HG03565 (cell line): ENCODE results near the gene PPP1R9B.

Source experiments
- ATAC-seq: cut with Tn5 transposase; IDR thresholded peaks from one replicate; pipeline ENCODE4 v1.9.1; 2021; ENCODE audit warnings: mild to moderate bottlenecking, moderate library complexity; ENCODE audit not compliant: unreplicated experiment

The PPP1R9B gene

DNA sequence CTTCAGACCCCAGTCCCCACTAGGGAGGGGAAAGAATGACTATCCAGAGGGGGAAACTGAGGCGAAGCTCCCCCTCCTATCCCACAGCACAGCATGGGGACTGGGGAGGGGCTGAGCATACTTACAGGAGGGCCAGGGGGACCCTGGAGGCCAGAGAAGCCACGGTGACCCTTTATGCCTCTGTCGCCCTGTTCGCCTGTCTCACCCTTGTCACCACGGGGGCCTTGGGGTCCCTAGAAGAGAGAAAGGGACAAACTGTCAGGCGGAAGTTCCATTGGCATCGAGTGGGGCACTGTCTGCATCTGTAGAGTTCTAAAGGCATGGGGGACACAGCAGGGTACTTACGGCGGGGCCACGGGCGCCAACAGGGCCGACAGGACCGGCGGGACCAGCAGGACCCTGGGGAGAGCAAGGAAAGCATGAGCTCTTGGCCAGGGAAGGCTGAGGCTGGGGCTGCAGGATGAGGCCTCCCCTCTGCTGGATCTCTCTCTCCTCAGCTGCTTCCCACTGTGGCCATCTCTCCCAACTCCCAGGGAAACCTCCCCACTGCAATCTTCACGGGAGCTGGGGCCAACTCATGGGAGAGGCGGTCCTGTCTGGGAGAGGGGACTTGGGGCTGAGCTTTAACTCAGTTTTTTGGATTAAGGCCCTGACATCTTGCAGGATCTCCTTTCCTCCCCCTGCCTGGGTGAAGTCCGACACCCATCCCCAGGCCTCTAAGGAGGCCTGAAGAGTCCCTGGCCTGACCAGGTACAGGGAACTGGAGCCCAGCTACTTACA lies 37.5 kb upstream of the PPP1R9B start:
- no peak for ATAC-seq

DNA sequence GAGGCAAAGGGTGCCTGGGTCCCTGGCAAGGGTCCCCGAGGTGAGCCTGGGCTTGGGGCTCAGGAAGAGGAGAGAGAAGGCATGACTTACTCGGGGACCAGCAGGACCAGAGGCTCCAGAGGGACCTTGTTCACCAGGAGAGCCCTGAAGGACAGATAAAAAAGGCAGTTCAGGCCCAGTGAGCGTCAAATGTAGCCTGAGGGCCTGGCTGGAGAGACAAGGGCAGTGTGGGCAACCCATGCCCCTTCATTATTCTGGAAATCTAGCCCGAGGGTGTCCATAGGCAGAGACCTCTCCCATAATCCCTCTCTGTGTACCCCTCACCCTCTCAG lies 36.9 kb upstream of the PPP1R9B start:
- no peak for ATAC-seq

DNA sequence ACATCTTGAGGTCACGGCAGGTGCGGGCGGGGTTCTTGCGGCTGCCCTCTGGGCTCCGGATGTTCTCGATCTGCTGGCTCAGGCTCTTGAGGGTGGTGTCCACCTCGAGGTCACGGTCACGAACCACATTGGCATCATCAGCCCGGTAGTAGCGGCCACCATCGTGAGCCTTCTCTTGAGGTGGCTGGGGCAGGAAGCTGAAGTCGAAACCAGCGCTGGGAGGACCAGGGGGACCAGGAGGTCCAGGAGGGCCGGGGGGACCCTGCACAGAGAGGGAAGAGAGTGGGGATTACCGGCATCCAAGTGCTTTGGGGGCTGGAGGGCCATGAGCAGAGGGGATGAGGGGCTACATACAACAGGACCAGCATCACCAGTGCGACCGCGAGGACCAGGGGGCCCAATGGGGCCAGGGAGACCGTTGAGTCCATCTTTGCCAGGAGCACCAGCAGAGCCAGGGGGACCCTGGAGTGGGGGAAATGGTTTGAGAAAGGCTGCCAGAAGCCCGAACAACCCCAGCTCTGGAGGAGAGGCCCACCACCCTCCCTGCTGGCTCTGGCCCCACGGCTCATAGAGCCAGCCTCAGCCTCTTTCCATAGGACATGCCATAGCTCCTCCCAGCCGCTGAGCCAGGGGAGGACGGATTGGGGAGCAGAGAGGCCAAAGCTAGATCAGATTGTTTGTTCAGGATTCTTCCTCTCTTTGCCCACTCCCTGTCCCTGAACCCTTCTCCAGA lies 36.4 kb upstream of the PPP1R9B start:
- no peak for ATAC-seq

DNA sequence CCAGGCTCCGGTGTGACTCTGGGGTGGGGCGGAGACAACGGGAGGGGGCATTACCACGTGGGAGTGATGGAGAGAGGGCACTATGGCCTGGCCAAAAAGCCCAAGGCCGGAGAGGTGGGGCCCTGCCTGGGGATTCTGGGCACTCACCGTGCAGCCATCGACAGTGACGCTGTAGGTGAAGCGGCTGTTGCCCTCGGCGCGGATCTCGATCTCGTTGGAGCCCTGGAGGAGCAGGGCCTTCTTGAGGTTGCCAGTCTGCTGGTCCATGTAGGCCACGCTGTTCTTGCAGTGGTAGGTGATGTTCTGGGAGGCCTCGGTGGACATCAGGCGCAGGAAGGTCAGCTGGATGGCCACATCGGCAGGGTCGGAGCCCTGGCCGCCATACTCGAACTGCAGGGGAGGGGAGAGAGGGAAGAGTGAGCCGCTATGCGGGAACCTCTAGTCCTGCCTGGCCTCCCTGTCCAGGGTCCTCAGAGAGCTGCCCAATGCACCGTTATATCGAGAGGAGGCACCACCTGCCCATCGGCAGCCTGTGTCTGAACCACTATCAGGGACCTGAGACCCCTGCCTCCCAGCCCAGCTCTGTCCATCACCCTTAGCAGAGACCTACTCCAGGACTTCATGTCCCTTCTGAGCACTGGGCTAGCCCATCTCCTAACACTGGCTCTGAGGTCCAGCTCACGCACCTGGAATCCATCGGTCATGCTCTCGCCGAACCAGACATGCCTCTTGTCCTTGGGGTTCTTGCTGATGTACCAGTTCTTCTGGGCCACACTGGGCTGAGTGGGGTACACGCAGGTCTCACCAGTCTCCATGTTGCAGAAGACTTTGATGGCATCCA lies 35.4 kb upstream of the PPP1R9B start:
- no peak for ATAC-seq

DNA sequence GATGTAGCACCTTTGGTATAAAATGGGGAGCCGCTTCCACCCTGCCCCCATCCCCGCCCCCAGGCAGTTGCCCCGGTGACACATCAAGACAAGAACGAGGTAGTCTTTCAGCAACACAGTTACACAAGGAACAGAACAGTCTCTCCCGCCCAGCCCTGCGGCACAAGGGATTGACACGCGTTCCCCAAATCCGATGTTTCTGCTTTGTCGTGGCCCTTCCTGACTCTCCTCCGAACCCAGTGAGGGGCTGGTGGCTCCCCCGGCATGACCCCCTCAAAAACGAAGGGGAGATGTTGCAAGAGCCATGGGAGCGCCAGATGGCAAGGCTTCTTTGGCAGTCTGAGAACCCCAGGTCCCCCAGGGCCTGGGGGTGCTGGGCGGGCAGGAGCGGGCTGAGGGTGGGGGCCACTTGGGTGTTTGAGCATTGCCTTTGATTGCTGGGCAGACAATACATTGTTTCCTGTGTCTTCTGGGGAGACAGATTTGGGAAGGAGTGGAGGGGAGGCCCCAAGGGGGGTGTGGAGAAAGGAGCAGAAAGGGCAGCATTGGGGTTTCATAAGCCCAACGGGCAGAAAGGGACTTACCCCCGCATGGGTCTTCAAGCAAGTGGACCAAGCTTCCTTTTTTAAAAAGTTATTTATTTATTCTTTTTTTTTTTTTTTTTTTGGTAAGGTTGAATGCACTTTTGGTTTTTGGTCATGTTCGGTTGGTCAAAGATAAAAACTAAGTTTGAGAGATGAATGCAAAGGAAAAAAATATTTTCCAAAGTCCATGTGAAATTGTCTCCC lies 34.3 kb upstream of the PPP1R9B start:
- ATAC-seq = no peak

DNA sequence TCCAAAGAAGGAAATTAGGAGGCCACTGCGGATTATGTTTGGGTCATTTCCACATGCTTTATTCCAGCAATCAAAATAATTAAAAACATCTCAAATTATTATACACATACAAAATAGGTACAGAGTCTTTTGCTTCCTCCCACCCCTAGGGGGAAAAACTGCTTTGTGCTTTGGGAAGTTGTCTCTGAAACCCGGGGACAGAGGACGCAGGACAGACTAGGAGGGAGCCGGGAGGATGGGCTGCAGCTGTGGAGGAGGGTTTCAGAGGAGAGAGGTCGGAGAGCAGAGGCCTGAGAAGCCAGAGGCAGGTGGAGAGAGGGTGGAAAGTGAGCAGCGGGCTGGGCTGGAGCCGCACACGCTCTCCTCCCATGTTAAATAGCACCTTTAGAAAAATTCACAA lies 33.6 kb upstream of the PPP1R9B start:
- no peak for ATAC-seq

DNA sequence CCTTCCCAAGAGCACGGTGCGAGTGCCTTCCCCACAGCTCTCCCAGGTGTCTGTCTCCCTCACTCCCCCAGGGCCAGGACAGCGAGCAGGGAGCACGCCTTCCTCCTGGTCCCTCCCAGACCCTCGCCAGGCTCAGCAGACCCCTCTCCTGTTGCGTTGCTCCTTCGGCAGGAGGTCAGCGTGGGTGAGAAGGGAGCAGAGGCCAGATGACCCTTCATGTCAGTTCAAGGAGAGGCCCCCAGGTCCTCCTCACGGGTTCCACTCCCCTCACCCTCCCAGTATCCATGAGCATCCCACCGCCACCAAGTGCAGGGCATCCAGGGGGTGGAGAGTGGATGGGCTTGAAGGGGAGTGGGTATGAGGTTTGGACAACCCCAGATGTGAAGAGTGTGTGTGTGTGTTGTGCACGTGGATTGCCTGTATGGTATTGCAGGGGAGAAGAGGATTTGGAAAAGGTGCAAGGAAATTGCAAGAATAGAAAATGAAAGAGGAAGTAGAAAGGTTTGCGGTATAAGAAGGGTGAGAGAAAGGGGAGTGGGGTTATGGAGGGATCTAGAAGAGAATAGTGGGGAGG lies 33.0 kb upstream of the PPP1R9B start:
- ATAC-seq = no peak

DNA sequence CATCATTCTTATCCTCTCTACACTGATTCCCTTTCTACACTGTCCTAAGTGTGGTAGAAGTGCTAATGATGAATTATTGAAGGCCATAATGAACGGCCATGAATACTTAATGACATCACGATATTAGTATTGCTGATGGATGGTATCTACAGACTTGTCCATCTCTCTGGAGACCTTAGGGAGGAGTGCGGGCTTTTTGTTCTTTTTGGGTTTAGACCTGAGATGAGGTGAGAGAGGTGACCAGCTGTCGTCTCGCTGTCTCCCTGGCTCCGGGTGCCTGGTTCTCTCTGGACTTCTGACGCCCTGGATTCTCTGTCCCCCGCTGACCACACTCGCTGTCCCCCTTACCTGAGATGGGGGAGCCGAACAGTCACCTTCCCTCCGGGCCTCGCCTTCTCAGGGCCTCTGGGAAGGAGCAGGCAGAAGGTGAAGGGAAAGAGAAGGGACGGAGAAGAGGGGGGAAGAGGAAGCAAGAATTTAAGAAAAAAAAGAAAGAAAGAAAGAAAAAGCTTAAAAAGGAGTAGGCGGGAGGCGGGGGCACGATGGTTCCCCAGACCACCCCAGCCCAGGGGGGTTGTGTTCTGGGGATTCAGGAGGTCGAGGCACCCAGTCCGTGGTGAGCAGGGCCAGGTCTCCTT lies 32.4 kb upstream of the PPP1R9B start:
- ATAC-seq = no peak

DNA sequence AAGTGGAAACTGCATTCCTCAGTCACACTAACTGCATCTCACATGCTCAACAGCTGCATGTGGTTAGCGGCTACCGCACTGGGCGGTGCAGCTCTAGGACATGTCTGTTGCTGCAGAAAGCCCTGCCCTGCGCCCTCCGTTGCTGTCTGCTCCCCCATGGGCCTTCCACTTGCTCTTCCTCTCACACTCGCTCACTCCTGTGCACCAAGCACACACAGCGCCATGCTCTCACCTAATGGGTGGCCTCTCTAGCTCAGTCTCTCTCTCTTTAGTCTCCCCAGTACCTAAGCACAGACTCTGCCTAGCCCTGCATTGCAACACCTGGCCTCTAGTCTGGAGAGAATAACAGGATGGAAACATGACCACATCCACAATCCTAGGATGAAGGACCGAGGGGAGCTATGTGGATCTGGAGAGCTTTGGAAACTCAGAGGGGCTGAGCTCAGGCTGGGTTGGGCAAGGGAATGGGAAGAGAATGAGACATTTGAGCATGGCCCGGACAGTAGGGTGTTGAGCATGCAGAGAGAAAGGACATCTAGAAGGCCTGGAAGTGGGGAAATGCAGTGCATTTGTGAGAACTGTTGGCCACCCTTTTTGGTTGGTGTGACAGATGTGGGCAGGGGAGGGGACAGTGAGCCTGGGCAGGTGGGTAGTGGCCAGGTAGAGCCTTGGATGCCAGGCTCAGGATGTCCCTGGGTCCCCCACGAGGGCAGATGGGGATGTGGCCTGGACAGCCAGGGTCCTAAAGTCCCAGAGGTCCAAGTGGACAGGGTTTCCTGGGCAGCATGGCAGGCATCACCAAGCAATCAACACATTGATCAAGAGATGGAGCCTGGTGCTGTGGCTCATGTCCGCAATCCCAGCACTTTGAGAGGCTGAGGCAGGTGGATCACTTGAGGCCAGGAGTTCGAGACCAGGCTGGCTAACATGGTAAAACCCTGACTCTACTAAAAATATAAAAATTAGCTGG lies 31.4 kb upstream of the PPP1R9B start:
- no peak for ATAC-seq

DNA sequence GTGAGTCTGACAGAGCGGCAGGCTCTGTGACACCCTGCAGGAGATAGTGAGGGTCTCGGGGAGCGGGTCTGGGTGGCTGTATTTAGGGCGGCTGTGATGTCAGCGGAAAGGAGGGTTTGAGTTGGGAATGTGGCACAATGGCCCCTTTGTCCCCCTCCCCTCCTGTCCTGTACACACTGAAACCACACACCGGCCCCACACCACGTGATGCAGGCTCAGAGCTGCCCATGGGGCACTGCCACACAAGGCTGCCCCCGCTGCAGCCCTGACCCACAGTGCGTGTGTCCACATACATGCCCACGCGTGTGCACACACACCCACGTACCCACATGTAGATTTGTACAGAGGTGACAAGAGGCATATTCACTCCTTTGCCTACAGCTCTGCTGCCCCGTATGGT lies 30.7 kb upstream of the PPP1R9B start:
- ATAC-seq = no peak

DNA sequence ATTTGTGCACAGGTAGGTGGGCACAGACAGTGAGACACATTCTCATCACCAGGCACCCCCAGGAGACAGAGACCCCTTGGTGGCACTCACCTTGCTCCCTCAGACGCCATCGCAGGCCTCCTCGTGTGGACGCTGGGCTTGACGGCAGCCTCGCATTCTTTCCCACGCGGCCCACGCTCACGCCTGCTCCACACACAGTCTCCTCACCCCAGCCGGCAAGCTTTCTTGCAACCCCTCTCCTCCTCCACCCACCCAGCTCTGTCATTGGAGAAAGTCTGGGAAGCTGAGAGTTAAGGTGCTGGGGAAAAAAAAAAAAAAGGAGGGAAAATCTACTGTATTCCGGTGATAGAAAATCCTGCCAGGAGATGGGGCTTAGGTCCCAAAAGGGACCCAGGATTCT lies 30.1 kb upstream of the PPP1R9B start:
- no peak for ATAC-seq

DNA sequence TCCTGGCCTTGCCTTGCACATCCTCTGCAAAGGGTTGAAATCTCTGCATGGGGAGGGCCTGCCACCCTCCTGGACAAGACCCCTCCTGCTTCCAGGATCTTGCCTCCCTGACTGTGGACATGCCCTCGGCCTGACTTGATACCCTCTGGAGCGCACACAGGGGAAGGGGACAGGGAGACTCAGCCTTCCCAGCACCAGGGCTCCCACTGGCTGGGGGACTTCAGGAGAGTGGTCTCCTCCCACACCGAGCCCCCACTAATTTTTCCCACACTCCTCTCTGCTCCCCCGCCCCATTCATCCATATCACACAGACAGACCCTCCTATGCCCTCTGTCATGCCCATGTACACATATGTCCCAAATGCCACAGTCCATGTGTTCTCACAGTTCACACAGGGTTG lies 29.6 kb upstream of the PPP1R9B start:
- no peak for ATAC-seq

DNA sequence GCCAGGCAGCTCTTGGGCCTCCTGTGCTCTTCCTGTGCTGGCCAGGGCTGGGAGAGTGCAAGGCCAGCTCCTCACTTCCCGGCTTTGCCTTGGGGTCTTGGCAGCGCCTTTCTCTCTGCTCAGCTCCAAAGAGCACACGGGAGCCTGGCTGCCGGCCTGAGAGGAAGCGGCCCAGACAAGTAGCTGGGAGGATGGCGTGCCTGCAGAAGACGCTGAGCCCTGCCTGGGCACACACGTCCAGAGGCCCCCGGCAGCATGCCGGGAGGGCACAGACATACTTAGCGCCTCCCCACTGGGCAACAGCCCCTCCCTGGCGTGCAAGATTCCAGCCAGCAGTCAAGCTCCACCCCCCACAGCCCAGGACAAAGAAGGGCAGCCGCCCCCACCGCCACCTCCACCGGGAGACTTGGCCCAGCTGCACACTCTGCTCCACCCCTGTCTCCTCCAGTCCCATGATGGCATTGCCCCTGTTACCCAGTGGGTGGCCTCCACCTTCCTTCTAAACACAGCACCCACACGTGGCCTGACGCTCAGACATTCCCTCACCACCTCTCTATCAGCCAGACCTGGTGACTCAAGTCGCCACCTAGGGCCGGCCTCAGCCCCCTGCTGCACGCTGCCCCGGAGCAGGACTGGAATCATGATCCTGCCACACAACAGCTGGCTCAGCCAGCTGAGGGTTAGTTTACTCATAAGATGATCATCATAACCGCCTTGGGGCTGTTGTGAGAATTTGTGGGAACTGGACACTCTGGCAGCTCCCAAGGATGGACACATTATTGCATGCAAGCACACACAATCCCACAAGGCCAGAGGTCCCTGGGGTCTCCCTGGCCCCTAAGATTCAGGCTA lies 27.7 kb upstream of the PPP1R9B start:
- no peak for ATAC-seq

DNA sequence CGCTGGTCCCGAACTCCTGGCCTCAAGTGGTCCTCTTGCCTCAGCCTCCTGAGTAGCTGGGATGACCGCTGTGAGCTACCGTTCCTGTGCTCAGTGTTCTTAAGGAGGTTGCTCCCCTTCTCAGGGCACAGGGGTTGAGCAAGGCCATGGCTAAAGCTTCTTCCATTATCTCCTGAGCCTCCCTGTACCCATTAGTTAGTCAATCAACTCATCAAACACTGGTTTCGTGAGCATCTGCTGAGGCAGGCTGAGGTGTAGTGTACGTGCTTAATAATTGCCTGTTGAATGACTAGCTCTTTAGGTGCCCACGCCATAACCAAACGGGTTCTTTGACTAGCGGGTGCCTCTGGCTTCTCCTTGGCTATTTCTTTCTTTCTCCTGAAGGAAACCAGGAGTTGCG lies 27.0 kb upstream of the PPP1R9B start:
- no peak for ATAC-seq

DNA sequence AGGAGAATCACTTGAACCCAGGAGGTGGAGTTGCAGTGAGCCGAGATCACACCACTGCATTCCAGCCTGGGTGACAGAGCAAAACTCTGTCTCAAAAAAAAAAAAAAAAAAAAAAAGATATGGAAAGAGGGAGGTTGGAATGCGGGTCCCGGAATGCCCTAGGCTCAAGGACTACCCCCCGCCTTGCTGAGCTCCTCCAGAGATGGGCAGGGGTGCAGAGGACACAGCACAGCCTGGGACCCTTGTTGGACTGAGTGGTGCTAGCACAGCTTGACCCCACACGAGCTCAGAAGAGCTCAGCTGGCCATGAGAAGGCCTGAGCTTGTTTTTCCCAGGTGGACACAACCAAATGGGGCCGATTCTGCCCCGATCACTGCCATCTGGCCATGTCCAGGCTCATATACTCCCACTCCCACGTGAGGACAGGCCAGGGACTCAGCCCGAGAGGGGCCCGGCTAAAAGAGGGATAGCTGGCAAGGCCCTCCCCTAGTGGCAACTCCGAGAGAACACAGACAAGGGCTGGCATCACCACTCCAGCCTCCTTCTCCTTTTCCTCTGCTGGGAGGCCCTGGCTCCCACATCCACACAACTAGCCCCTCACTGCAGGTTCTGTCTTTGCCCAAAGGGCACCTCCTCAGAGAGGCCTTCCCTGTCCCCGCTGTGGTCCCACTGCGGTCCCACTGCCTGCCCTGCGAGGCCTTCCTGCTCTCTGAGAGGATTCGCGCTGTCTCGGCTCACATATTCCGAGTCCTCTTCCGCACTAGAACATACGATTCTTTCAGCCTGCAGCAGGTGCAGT lies 26.3 kb upstream of the PPP1R9B start:
- ATAC-seq = no peak

DNA sequence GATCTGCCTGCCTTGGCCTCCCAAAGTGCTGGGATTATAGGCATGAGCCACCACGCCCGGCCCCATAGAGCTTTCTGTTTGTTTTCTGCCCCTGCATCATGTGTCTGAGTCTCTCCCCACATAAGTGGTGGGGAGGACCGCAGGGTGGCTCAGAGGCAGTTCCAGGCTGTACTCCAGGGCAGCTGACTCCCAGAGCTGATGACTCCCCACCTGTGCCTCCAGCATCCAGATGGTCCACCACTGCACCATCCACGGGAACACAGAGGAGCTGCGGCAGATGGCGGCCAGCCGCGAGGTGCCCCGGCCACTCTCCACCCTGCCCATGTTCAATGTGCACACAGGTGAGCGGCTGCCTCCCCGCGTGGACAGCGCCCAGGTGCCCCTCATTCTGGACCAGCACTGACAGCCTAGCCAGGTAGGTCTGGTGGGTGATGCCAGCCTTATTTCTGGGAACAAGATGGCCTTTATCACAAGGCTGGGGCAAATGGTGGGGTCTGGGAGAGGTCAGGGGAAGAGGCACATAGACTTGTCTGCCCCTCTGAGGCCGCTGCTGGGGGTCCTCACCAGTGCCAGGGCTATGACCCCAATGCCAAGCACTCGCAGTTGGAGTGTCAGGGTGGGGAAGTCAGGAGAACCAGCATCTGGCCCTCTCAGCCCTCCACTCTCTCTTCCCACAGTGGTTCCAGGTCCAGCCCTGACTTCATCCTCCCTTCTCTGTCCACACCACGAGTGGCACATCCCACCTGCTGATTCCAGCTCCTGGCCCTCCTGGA lies 24.7 kb upstream of the PPP1R9B start:
- no peak for ATAC-seq

DNA sequence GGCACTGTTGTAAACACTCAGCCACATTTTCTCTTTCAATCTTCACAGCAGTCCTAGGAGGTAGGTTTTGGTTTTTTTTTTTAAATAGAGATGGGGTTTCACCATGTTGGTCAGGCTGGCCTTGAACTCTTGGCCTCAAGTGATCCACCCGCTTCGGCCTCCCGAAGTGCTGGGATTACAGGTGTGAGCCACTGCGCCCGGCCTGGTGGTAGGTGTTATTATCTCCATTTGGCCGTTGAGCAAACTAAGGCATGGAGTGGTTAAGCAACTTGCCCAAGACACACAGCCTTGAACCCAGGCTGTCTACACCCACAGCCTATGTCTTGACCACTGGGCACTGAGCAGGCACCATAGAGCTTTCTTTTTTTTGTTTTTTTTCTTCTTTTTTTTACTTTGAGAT lies 24.0 kb upstream of the PPP1R9B start:
- no peak for ATAC-seq
